OCI-LY1 (cell line): ENCODE data around the gene FOXN3.

Source experiments
- H2AFZ ChIP-seq: fragments of 200-600 bp; sonication (generic), shearing (Covaris generic); 2 replicates; pipeline ENCODE4 v1.6.0; 2014; ENCODE audit warnings: antibody characterized with exemption, mild to moderate bottlenecking, low read length
- H3F3A ChIP-seq: fragments of 200-600 bp; sonication (generic), shearing (Covaris generic); 2 replicates; pipeline ENCODE4 v1.6.0; 2014; ENCODE audit warnings: mild to moderate bottlenecking, antibody characterized with exemption, low read length, moderate library complexity; ENCODE audit not compliant: insufficient read depth
- H3K27ac ChIP-seq: fragments of 200-600 bp; sonication (generic); 2 replicates; pipeline ENCODE4 v1.5.1; 2014; ENCODE audit warnings: low read length, mixed run types, mild to moderate bottlenecking, low read depth; ENCODE audit not compliant: poor library complexity, severe bottlenecking
- H3K27me3 ChIP-seq: fragments of 200-600 bp; sonication (generic); 2 replicates; pipeline ENCODE4 v1.6.0; 2014; ENCODE audit warnings: antibody characterized with exemption, mild to moderate bottlenecking, low read length, moderate library complexity; ENCODE audit not compliant: insufficient read depth
- H3K36me3 ChIP-seq: fragments of 200-600 bp; sonication (generic); 2 replicates; pipeline ENCODE4 v1.6.1; 2014; ENCODE audit warnings: mild to moderate bottlenecking, antibody characterized with exemption, low read length, moderate library complexity, mixed read lengths; ENCODE audit not compliant: insufficient read depth
- H3K4me1 ChIP-seq: fragments of 200-600 bp; sonication (generic); 2 replicates; pipeline ENCODE4 v1.5.1; 2014; ENCODE audit warnings: mild to moderate bottlenecking, low read length, moderate library complexity; ENCODE audit not compliant: insufficient read depth, severe bottlenecking
- H3K4me2 ChIP-seq: fragments of 200-600 bp; sonication (generic), shearing (Covaris generic); 2 replicates; pipeline ENCODE4 v1.6.1; 2014; ENCODE audit warnings: low read length
- H3K4me3 ChIP-seq: fragments of 200-600 bp; sonication (generic); 2 replicates; pipeline ENCODE4 v1.5.1; 2014; ENCODE audit warnings: low read length, low read depth, mild to moderate bottlenecking, mixed read lengths; ENCODE audit not compliant: poor library complexity, severe bottlenecking
- H3K79me2 ChIP-seq: fragments of 200-600 bp; shearing (Covaris generic); 2 replicates; pipeline ENCODE4 v1.6.1; 2016; ENCODE audit warnings: mixed run types, low read length, mixed read lengths; ENCODE audit not compliant: insufficient read depth
- H3K9ac ChIP-seq: fragments of 200-600 bp; sonication (generic), shearing (Covaris generic); 2 replicates; pipeline ENCODE4 v1.6.1; 2014; ENCODE audit warnings: mild to moderate bottlenecking, low read length, mixed read lengths
- H3K9me2 ChIP-seq: fragments of 200-600 bp; sonication (generic), shearing (Covaris generic); 2 replicates; pipeline ENCODE4 v1.6.1; 2014; ENCODE audit warnings: low read depth, mild to moderate bottlenecking, low read length, mixed read lengths
- H3K9me3 ChIP-seq: fragments of 200-600 bp; shearing (Covaris generic); 2 replicates; pipeline ENCODE4 v1.6.1; 2014; ENCODE audit warnings: low read length, mixed read lengths
- H4K20me1 ChIP-seq: fragments of 200-600 bp; sonication (generic), shearing (Covaris generic); 2 replicates; pipeline ENCODE4 v1.6.0; 2016; ENCODE audit warnings: mild to moderate bottlenecking, low read length; ENCODE audit not compliant: insufficient read depth
- EZH2 ChIP-seq: fragments of 200-600 bp; sonication (generic), shearing (Covaris generic); IDR thresholded peaks from 2 replicates; pipeline ENCODE4 v1.8.0; 2017; ENCODE audit warnings: borderline replicate concordance, mixed run types, mild to moderate bottlenecking, antibody characterized with exemption, low read length, moderate library complexity, mixed read lengths
- TF ChIP-seq, protein P1 (sequence below): fragments of 200-600 bp; sonication (generic), shearing (Covaris generic); IDR thresholded peaks from 2 replicates; pipeline ENCODE4 v1.5.1; 2017; ENCODE audit warnings: mild to moderate bottlenecking, antibody characterized with exemption, low read length, moderate library complexity, mixed read lengths

Gene FOXN3

DNA sequence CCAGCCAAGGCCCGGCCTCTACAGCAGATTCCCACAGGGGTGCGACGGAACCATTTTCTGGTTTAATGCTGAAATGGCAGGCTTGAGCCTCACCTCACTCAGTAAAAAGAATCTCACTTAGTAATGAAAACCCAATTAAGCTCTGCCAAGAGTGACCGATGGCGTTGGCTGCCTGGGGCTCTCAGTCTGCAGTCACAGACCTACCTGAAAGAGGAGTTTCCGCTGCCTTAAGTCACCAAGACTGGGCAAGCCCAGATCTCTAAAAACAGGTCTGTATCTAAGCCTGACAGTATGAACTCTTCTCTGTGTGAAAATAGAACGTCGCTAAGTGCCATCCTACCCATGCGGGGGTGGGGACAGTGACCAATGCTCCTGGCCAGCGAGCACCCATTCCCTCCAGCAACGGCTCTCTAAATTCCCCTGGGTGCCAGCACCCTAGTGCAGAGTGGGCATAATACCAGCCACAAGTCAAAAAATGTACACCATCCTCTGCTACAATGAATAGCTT, 107.3 kb downstream of the FOXN3 start:
- H3K27me3 ChIP-seq = no peaks in the 10 kb centered on the region
- no peaks in the 10 kb centered on the region for H3K9me3 ChIP-seq
- H2AFZ ChIP-seq = no peak overlapping the region
- 0 out of 2 replicates have a peak, but pooled peaks cover 3% of the 10 kb centered on the region for H3K79me2 ChIP-seq
- peaks cover 70% of the 10 kb centered on the region for H3K4me1 ChIP-seq
- 0 out of 2 replicates have a peak, but pooled peaks cover 3% of the 10 kb centered on the region for H3K36me3 ChIP-seq
- peak overlapping the region; percentile 98 for H3K27ac ChIP-seq
- no peaks in the 10 kb centered on the region for H4K20me1 ChIP-seq
- H3K9me2 ChIP-seq = no peaks in the 10 kb centered on the region
- H3F3A ChIP-seq = no peaks in the 10 kb centered on the region
- H3K9ac ChIP-seq = peak overlapping the region; percentile 40
- H3K4me3 ChIP-seq = peak overlapping the region; percentile 11
- H3K4me2 ChIP-seq = peak overlapping the region; percentile 54
- TF ChIP-seq, protein P1, sequence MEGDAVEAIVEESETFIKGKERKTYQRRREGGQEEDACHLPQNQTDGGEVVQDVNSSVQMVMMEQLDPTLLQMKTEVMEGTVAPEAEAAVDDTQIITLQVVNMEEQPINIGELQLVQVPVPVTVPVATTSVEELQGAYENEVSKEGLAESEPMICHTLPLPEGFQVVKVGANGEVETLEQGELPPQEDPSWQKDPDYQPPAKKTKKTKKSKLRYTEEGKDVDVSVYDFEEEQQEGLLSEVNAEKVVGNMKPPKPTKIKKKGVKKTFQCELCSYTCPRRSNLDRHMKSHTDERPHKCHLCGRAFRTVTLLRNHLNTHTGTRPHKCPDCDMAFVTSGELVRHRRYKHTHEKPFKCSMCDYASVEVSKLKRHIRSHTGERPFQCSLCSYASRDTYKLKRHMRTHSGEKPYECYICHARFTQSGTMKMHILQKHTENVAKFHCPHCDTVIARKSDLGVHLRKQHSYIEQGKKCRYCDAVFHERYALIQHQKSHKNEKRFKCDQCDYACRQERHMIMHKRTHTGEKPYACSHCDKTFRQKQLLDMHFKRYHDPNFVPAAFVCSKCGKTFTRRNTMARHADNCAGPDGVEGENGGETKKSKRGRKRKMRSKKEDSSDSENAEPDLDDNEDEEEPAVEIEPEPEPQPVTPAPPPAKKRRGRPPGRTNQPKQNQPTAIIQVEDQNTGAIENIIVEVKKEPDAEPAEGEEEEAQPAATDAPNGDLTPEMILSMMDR = no peak
- TF ChIP-seq EZH2 = no peak

GRCh38 chr14:89308232-89308959, 108.6 kb downstream of the FOXN3 start:
- TF ChIP-seq, protein P1 = peak; percentile 45
- TF ChIP-seq EZH2 = no peak
- peak overlapping the region; percentile 54 for H3K4me2 ChIP-seq
- no peaks in the 10 kb centered on the region for H3K9me3 ChIP-seq
- 0 out of 2 replicates have a peak, but pooled peaks cover 3% of the 10 kb centered on the region for H3F3A ChIP-seq
- peak overlapping the region; percentile 98 for H3K27ac ChIP-seq
- H3K27me3 ChIP-seq = no peaks in the 10 kb centered on the region
- peak overlapping the region; percentile 11 for H3K4me3 ChIP-seq
- no peaks in the 10 kb centered on the region for H3K36me3 ChIP-seq
- H3K9me2 ChIP-seq = no peaks in the 10 kb centered on the region
- no peaks in the 10 kb centered on the region for H4K20me1 ChIP-seq
- H3K4me1 ChIP-seq = peaks cover 83% of the 10 kb centered on the region
- no peaks in the 10 kb centered on the region for H3K79me2 ChIP-seq
- no peak overlapping the region for H2AFZ ChIP-seq
- peak overlapping the region; percentile 40 for H3K9ac ChIP-seq

DNA sequence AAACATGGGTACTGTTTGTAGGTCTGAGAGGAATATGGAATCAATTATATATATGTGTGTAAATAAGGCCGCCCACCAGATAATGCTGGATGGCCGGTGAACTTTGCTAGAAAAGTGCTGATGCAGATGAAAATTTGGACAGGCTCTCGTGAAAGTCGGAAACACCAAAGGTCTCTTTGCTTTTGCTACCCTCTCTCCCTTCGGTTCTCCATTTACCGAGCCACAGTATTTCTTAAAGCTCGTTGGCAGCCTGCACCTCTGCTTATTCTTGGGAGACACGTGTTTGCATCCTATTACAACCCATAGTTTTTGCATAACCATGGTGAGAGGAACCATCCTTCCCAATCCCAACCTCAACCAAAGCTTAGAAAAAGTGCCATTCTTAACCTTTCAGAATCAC, 109.6 kb downstream of the FOXN3 start:
- TF ChIP-seq, protein P1 = no peak
- TF ChIP-seq EZH2 = no peak

More for the DNA sequence above, 109.6 kb downstream of the FOXN3 start:
- Histone ChIP-seq H3K4me2 (peak overlapping the region; percentile 41), H3K9me2 (no peaks in the 10 kb centered on the region), H3F3A (0 out of 2 replicates have a peak, but pooled peaks cover 3% of the 10 kb centered on the region), H3K27ac (peak overlapping the region; percentile 98), H2AFZ (no peak overlapping the region), H3K27me3 (no peaks in the 10 kb centered on the region), H3K4me1 (peaks cover 93% of the 10 kb centered on the region), H3K79me2 (no peaks in the 10 kb centered on the region), H3K36me3 (no peaks in the 10 kb centered on the region), H4K20me1 (no peaks in the 10 kb centered on the region), H3K9me3 (no peaks in the 10 kb centered on the region), H3K4me3 (peak overlapping the region; percentile 3), H3K9ac (peak overlapping the region; percentile 42)
